ENCODE measurements around the gene ICA1. TPM values are rescaled to one million over a fixed set of nuclear protein-coding genes. Genes with fewer than 3 reads are reported as not detected.

ICA1 gene
- polyA plus RNA-seq, 1 experiment: not detected

DNA sequence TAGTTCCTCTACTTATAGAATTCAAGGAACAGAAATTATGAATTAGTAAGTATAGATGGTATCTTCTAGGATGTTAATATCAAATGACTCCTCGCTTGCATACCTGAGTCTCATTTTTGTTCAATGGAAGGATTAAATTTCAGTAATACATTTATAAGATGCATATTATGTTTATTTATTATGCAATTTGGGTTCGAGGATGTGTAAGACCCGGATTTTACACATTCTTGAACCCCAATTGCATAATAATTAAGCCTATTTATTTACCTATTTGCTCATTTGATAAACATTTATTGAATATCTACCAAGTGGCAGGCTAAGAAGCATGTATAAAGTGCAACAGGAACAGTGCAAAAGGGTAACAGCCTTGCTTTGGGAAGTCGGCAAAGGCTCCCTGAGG, 52.6 kb downstream of the ICA1 start:
- no peak for DNase-seq (ENCODE audit: low read depth, low spot score)
- POLR2A ChIA-PET: no interaction called here
- CTCF ChIA-PET: no interaction called here
- H3K27me3 ChIP-seq (ENCODE audit: control insufficient read depth, insufficient read depth, low read length): peaks cover 5% of the 10 kb centered on the region
- H3K27ac ChIP-seq (ENCODE audit: low read depth, low read length): no peak overlapping the region
- no peak for TF ChIP-seq CTCF (IDR thresholded peaks at IDR 0.05; ENCODE audit: low read depth, low read length)
- H3K4me3 ChIP-seq (ENCODE audit: low read depth, low read length): no peak overlapping the region
- H3K9me3 ChIP-seq (ENCODE audit: control insufficient read depth, insufficient read depth, low read length): no peaks in the 10 kb centered on the region

DNA sequence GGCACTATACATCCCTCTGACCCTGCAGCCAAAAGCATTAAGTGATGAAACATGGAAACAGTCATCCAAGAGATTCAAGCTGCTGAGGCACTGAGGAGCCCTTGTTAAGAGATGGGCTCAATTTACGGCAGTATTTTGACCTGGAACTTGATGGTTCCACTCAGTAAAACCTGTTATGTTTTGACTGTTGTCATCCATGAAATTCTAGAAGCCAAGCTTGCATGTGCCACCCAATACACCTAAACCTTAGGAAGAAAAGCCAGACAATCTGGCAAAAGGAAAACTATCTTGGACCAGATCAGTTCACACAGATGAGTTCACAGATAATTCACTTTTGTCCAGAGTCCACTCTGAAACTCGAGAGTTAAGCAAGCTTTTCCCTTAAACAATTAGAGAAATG, 53.2 kb downstream of the ICA1 start:
- Histone ChIP-seq H3K9me3 (ENCODE audit: control insufficient read depth, insufficient read depth, low read length) (no peaks in the 10 kb centered on the region), H3K4me3 (ENCODE audit: low read depth, low read length) (no peak overlapping the region), H3K27ac (ENCODE audit: low read depth, low read length) (no peak overlapping the region), H3K27me3 (ENCODE audit: control insufficient read depth, insufficient read depth, low read length) (peaks cover 5% of the 10 kb centered on the region)
- CTCF ChIA-PET: no interaction called here
- POLR2A ChIA-PET: no interaction called here
- TF ChIP-seq CTCF (IDR thresholded peaks at IDR 0.05; ENCODE audit: low read depth, low read length): no peak
- DNase-seq (ENCODE audit: low read depth, low spot score): no peak

DNA sequence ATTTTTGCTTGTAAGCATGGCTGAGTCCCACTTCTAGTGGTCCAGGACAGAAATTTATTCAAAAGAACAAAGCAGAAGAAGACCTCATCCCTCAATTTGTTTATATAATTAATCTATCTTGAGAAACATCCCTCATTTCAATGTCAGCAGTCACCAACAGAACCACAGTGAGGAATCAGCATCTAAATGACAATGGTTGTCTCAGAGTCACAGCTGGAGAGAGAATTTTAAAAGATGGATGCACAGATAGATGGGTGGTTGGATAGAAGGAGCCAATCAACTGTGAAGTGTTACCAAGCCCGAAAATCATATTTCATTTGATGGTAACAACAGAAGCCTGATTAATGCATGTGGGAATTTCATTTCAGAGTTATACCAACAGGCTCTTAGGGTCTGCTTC, 55.0 kb downstream of the ICA1 start:
- Histone ChIP-seq H3K4me3 (ENCODE audit: low read depth, low read length) (no peak overlapping the region), H3K9me3 (ENCODE audit: control insufficient read depth, insufficient read depth, low read length) (no peaks in the 10 kb centered on the region)
- CTCF ChIA-PET: interaction anchor here (1.2 kb wide), 1 partner anchor 10 kb away, joined by 4 read pairs; no protein-coding TSS in a partner anchor

GRCh38 chr7:8205537-8205936, 56.4 kb downstream of the ICA1 start:
- DNase-seq (ENCODE audit: low read depth, low spot score): no peak
- TF ChIP-seq CTCF (IDR thresholded peaks at IDR 0.05; ENCODE audit: low read depth, low read length): no peak
- no peaks in the 10 kb centered on the region for H3K9me3 ChIP-seq (ENCODE audit: control insufficient read depth, insufficient read depth, low read length)
- ChIA-PET CTCF (interaction anchor here (1.1 to 2.2 kb wide), 2 partner anchors 12 to 15 kb away, joined by 4 to 10 read pairs; no protein-coding TSS in a partner anchor), POLR2A (no interaction called here)
- no peak overlapping the region for H3K4me3 ChIP-seq (ENCODE audit: low read depth, low read length)
- H3K27ac ChIP-seq (ENCODE audit: low read depth, low read length): no peak overlapping the region
- peaks cover 5% of the 10 kb centered on the region for H3K27me3 ChIP-seq (ENCODE audit: control insufficient read depth, insufficient read depth, low read length)

More for the DNA sequence above, 55.0 kb downstream of the ICA1 start:
- DNase-seq (ENCODE audit: low read depth, low spot score): no peak
- TF ChIP-seq CTCF (IDR thresholded peaks at IDR 0.05; ENCODE audit: low read depth, low read length): no peak
- Histone ChIP-seq H3K27me3 (ENCODE audit: control insufficient read depth, insufficient read depth, low read length) (peaks cover 5% of the 10 kb centered on the region), H3K27ac (ENCODE audit: low read depth, low read length) (no peak overlapping the region)
- POLR2A ChIA-PET: no interaction called here

- CTCF ChIA-PET: interaction anchor here (1.1 to 2.2 kb wide), 3 partner anchors 13 to 609 kb away, joined by 4 to 10 read pairs (median 4); no protein-coding TSS in a partner anchor
- Histone ChIP-seq H3K27ac (ENCODE audit: low read depth, low read length) (no peak overlapping the region), H3K27me3 (ENCODE audit: control insufficient read depth, insufficient read depth, low read length) (peaks cover 5% of the 10 kb centered on the region), H3K9me3 (ENCODE audit: control insufficient read depth, insufficient read depth, low read length) (no peaks in the 10 kb centered on the region), H3K4me3 (ENCODE audit: low read depth, low read length) (no peak overlapping the region)
- POLR2A ChIA-PET: no interaction called here
- no peak for DNase-seq (ENCODE audit: low read depth, low spot score)
- TF ChIP-seq CTCF (IDR thresholded peaks at IDR 0.05; ENCODE audit: low read depth, low read length): no peak
Measured at GRCh38 chr7:8205031-8205387, 57.0 kb downstream of the ICA1 start.
